GM19025 (cell line): ENCODE data around the gene HNRNPU.

Source experiments
- ATAC-seq: cut with Tn5 transposase; IDR thresholded peaks from one replicate; pipeline ENCODE4 v1.9.1; 2021; ENCODE audit warnings: mild to moderate bottlenecking, low read depth, moderate library complexity; ENCODE audit not compliant: unreplicated experiment

The HNRNPU gene

GRCh38 chr1:244813327-244813726, 51.0 kb downstream of the HNRNPU start:
- ATAC-seq = no peak

GRCh38 chr1:244810221-244810620, 54.1 kb downstream of the HNRNPU start:
- no peak for ATAC-seq

- ATAC-seq = no peak
Observed at GRCh38 chr1:244807138-244807537, 57.2 kb downstream of the HNRNPU start.

- ATAC-seq = no peak
Observed at GRCh38 chr1:244804841-244805240, 59.5 kb downstream of the HNRNPU start.

GRCh38 chr1:244802556-244803239, 61.6 kb downstream of the HNRNPU start:
- no peak for ATAC-seq

GRCh38 chr1:244802041-244802440, 62.3 kb downstream of the HNRNPU start:
- no peak for ATAC-seq

GRCh38 chr1:244801246-244801645, 63.1 kb downstream of the HNRNPU start:
- ATAC-seq = no peak

GRCh38 chr1:244800821-244801220, 63.5 kb downstream of the HNRNPU start:
- no peak for ATAC-seq
